ENCODE data around the gene ARHGAP15.

DNA sequence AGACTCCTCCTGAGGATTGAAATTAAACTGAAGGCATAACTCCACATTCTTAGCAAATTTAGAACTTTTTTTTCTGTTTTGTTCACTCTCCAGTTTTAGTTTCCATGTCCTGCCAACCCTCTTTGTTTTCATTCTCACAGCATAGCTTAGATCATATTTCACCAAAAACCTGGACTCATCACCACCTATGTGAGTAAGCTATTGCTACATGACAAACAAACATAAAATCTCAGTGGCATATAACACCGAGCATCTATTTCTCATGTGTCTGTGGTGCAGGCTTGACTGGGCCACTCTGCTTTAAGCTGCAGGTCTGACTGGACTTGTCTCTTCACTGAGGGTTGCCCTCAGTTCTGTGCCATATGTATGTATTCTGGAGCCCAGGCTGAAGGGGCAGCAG is 385.2 kb downstream of the ARHGAP15 start:
- TF ChIP-seq ZNF274 (IDR thresholded peaks at IDR 0.05; ENCODE audit: low read depth, low read length) (no peak), YY1 (IDR thresholded peaks at IDR 0.05; ENCODE audit: insufficient read depth, insufficient read length) (no peak)

Measured in NT2/D1 (cell line).